OCI-LY3 (cell line): ENCODE results near the gene TMEM198.

Experiments
- H2AFZ ChIP-seq: fragments of 200-600, 300-600 bp; shearing (Covaris generic); 2 replicates; pipeline ENCODE4 v1.6.0; 2014; ENCODE audit warnings: antibody characterized with exemption, low read depth, low read length
- H3K27ac ChIP-seq: fragments of 200-600, 300-600 bp; sonication (generic); 2 replicates; pipeline ENCODE4 v1.5.1; 2014; ENCODE audit warnings: mild to moderate bottlenecking, low read length, moderate library complexity, mixed read lengths
- H3K27me3 ChIP-seq: fragments of 200-600, 300-600 bp; sonication (generic); 2 replicates; pipeline ENCODE4 v1.6.1; 2014; ENCODE audit warnings: low read depth, low read length, mixed read lengths
- H3K36me3 ChIP-seq: fragments of 200-600, 300-600 bp; sonication (generic); replicated peaks from 2 replicates; pipeline ENCODE3; 2014; ENCODE audit warnings: low read depth, low read length, mixed read lengths
- H3K4me1 ChIP-seq: fragments of 300-600, 200-600 bp; sonication (generic); 2 replicates; pipeline ENCODE4 v1.6.1; 2014; ENCODE audit warnings: low read length, mixed read lengths
- H3K4me2 ChIP-seq: fragments of 200-600, 300-600 bp; sonication (generic); 2 replicates; pipeline ENCODE4 v1.6.1; 2014; ENCODE audit warnings: low read length, mixed read lengths
- H3K4me3 ChIP-seq: fragments of 300-600, 200-600 bp; sonication (generic); 2 replicates; pipeline ENCODE4 v1.5.1; 2014; ENCODE audit warnings: antibody characterized with exemption, mild to moderate bottlenecking, low read length, moderate library complexity
- H3K79me2 ChIP-seq: fragments of 300-600, 200-600 bp; shearing (Covaris generic); 2 replicates; pipeline ENCODE4 v1.6.1; 2014; ENCODE audit warnings: mild to moderate bottlenecking, low read length, mixed read lengths
- H3K9ac ChIP-seq: fragments of 300-600, 200-600 bp; shearing (Covaris generic); 2 replicates; pipeline ENCODE4 v1.6.0; 2014; ENCODE audit warnings: mild to moderate bottlenecking, low read length, moderate library complexity
- H3K9me3 ChIP-seq: fragments of 200-600, 300-600 bp; shearing (Covaris generic); 2 replicates; pipeline ENCODE4 v1.6.1; 2014; ENCODE audit warnings: low read length, mixed read lengths; ENCODE audit not compliant: insufficient read depth
- H4K20me1 ChIP-seq: fragments of 200-600, 300-600 bp; sonication (generic); 2 replicates; pipeline ENCODE4 v1.6.1; 2016; ENCODE audit warnings: low read length, mixed read lengths; ENCODE audit not compliant: insufficient read depth
- CTCF ChIP-seq: fragments of 200-600, 300-600 bp; sonication (generic); IDR thresholded peaks from 2 replicates; pipeline ENCODE4 v1.5.1; 2014; ENCODE audit warnings: antibody characterized with exemption, low read length, low read depth
- EZH2phosphoT487 ChIP-seq: fragments of 200-600 bp; shearing (Covaris generic); IDR thresholded peaks from 2 replicates; pipeline ENCODE4 v1.6.1; 2018; ENCODE audit warnings: antibody characterized with exemption, mixed run types, low read depth

TMEM198 gene

DNA sequence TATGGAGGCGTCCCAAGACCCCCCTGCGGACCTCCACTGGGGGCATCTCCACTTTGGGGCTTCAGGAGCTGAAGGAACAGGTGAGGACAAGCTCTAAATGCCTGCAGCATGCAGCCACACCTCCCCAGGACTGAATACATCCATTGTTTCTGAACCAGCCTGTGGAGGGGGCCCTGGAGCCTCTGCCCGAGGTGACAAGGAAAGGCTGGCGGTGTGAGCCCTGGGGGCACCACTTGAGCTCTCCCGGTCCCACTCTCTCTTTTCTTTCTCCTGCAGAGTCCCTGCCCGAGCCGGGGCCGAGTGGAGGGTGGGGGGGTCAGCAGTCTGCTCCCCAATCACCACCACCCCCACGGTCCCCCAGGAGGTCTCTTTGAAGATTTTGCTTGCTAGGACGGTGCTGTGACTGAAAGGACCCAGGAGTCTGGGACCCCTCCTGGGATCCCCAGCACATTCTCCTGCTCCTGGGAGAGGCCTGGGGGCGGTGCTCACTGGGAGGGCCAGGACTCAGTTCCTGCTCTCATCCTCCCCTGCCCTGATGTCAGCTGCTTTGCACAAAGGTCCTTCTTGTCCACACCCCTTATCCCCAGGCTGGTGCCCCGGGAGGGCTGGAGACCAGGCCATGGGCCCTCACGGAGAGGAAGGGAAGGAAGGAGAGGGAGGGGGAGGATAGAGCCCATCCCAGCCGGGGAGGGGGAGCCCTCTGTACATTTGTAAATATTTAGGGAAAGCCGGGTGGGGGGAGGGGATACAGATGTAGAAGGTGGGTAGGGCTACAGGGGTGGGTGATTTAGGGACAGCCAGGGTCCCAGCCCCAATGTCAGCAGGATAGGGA is 6.0 kb upstream of the TMEM198 start:
- TF ChIP-seq CTCF: no peak
- no peak for TF ChIP-seq EZH2phosphoT487
- H3K27ac ChIP-seq: no peak overlapping the region
- H3K27me3 ChIP-seq: no peaks in the 10 kb centered on the region
- H3K9me3 ChIP-seq: no peaks in the 10 kb centered on the region
- peaks cover 8% of the 10 kb centered on the region for H3K36me3 ChIP-seq
- no peak overlapping the region for H3K4me2 ChIP-seq
- H3K79me2 ChIP-seq: peaks cover 8% of the 10 kb centered on the region
- peaks cover 6% of the 10 kb centered on the region for H3K4me1 ChIP-seq
- H3K9ac ChIP-seq: no peak overlapping the region
- H4K20me1 ChIP-seq: peaks cover 14% of the 10 kb centered on the region; the same call in 1 of the 2 replicates
- no peak overlapping the region for H3K4me3 ChIP-seq
- no peak overlapping the region for H2AFZ ChIP-seq

- Histone ChIP-seq H3K4me2 (no peak overlapping the region), H3K4me3 (no peak overlapping the region)
Measured at GRCh38 chr2:219538504-219538951, 5.3 kb upstream of the TMEM198 start.

GRCh38 chr2:219538956-219539788 is 4.7 kb upstream of the TMEM198 start:
- H3K4me1 ChIP-seq: peaks cover 6% of the 10 kb centered on the region
- H3K4me2 ChIP-seq: no peak overlapping the region
- no peak overlapping the region for H3K27ac ChIP-seq

More at GRCh38 chr2:219538504-219538951, 5.3 kb upstream of the TMEM198 start:
- peaks cover 6% of the 10 kb centered on the region for H3K4me1 ChIP-seq
- no peak for TF ChIP-seq EZH2phosphoT487
- TF ChIP-seq CTCF: no peak
- H3K9ac ChIP-seq: no peak overlapping the region
- no peaks in the 10 kb centered on the region for H3K9me3 ChIP-seq
- no peak overlapping the region for H2AFZ ChIP-seq
- peaks cover 8% of the 10 kb centered on the region for H3K79me2 ChIP-seq
- H3K36me3 ChIP-seq: peaks cover 8% of the 10 kb centered on the region
- H3K27me3 ChIP-seq: no peaks in the 10 kb centered on the region
- H4K20me1 ChIP-seq: peaks cover 14% of the 10 kb centered on the region; the same call in 1 of the 2 replicates
- H3K27ac ChIP-seq: no peak overlapping the region

More at GRCh38 chr2:219538956-219539788, 4.7 kb upstream of the TMEM198 start:
- Histone ChIP-seq H3K36me3 (peaks cover 8% of the 10 kb centered on the region), H3K9me3 (no peaks in the 10 kb centered on the region), H3K9ac (no peak overlapping the region), H2AFZ (no peak overlapping the region), H3K27me3 (no peaks in the 10 kb centered on the region), H3K79me2 (peaks cover 8% of the 10 kb centered on the region), H3K4me3 (no peak overlapping the region), H4K20me1 (peaks cover 14% of the 10 kb centered on the region; the same call in 1 of the 2 replicates)
- no peak for TF ChIP-seq EZH2phosphoT487
- no peak for TF ChIP-seq CTCF
